ENCODE measurements around the gene STPG2. TPM values are rescaled to one million over a fixed set of nuclear protein-coding genes. Genes with fewer than 3 reads are reported as not detected.

The STPG2 gene
- total and polyA plus RNA-seq, 10 of the 15 experiments (the other 5 are each of a cell fraction or from before 2014, with no cell fraction given) = 0.13 to 0.24 TPM; not detected in 8

- H3K4me1 ChIP-seq (ENCODE audit: control insufficient read depth, insufficient read depth, low read length) = no peaks in the 10 kb centered on the region
- no peaks in the 10 kb centered on the region for H3K9me3 ChIP-seq (replicated peaks; ENCODE audit: control insufficient read depth, insufficient read depth, low read length)
- H3K36me3 ChIP-seq (ENCODE audit: control insufficient read depth in 2 of 2, insufficient read depth in 2 of 2, low read length in 1 of 2) = no peaks in the 10 kb centered on the region
- no peaks in the 10 kb centered on the region for H3K27me3 ChIP-seq (replicated peaks in 1 of 2; ENCODE audit: control insufficient read depth in 2 of 2, insufficient read depth in 2 of 2, low read length in 1 of 2)
- CTCF ChIA-PET = no interaction called here
- H3K9ac ChIP-seq (ENCODE audit: control insufficient read depth, insufficient read depth, low read length) = no peak overlapping the region
- POLR2A ChIA-PET = no interaction called here
- RAD21 ChIA-PET (ENCODE audit: unreplicated experiment) = no interaction called here
- BruUV-seq (replicated peaks) = no TSS peak
- SMC1A ChIA-PET (ENCODE audit: uncharacterized antibody, unreplicated experiment) = no interaction called here
- TF ChIP-seq ZBTB4 (CRISPR knock-in tag; IDR thresholded peaks at IDR 0.05) (no peak), NR2C2 (IDR thresholded peaks at IDR 0.05; ENCODE audit: borderline replicate concordance, control insufficient read depth, insufficient read length, low read depth) (no peak), MXI1 (IDR thresholded peaks at IDR 0.05; ENCODE audit: low read depth, low read length) (no peak), SREBF2 (IDR thresholded peaks at IDR 0.05; ENCODE audit: low read length) (no peak), TCF3 (IDR thresholded peaks at IDR 0.05; ENCODE audit: borderline replicate concordance, insufficient read depth, low read depth, low read length) (no peak), CHD4 (IDR thresholded peaks at IDR 0.05) (no peak), NFXL1 (IDR thresholded peaks at IDR 0.05; ENCODE audit: borderline replicate concordance) (no peak), KLF5 (IDR thresholded peaks at IDR 0.05; ENCODE audit: partially characterized antibody) (no peak), ZNF687 (IDR thresholded peaks at IDR 0.05) (no peak), FOXK2 (IDR thresholded peaks at IDR 0.05) (no peak), TBL1XR1 (IDR thresholded peaks at IDR 0.05; ENCODE audit: low read depth, low read length) (no peak), TARDBP (IDR thresholded peaks at IDR 0.05; ENCODE audit: borderline replicate concordance) (no peak)
- TF ChIP-seq, protein P1, sequence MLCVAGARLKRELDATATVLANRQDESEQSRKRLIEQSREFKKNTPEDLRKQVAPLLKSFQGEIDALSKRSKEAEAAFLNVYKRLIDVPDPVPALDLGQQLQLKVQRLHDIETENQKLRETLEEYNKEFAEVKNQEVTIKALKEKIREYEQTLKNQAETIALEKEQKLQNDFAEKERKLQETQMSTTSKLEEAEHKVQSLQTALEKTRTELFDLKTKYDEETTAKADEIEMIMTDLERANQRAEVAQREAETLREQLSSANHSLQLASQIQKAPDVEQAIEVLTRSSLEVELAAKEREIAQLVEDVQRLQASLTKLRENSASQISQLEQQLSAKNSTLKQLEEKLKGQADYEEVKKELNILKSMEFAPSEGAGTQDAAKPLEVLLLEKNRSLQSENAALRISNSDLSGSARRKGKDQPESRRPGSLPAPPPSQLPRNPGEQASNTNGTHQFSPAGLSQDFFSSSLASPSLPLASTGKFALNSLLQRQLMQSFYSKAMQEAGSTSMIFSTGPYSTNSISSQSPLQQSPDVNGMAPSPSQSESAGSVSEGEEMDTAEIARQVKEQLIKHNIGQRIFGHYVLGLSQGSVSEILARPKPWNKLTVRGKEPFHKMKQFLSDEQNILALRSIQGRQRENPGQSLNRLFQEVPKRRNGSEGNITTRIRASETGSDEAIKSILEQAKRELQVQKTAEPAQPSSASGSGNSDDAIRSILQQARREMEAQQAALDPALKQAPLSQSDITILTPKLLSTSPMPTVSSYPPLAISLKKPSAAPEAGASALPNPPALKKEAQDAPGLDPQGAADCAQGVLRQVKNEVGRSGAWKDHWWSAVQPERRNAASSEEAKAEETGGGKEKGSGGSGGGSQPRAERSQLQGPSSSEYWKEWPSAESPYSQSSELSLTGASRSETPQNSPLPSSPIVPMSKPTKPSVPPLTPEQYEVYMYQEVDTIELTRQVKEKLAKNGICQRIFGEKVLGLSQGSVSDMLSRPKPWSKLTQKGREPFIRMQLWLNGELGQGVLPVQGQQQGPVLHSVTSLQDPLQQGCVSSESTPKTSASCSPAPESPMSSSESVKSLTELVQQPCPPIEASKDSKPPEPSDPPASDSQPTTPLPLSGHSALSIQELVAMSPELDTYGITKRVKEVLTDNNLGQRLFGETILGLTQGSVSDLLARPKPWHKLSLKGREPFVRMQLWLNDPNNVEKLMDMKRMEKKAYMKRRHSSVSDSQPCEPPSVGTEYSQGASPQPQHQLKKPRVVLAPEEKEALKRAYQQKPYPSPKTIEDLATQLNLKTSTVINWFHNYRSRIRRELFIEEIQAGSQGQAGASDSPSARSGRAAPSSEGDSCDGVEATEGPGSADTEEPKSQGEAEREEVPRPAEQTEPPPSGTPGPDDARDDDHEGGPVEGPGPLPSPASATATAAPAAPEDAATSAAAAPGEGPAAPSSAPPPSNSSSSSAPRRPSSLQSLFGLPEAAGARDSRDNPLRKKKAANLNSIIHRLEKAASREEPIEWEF (IDR thresholded peaks at IDR 0.05; ENCODE audit: insufficient replicate concordance, low read depth, low read length) = no peak
- H3K4me2 ChIP-seq (ENCODE audit: control insufficient read depth, insufficient read depth) = no peak overlapping the region
- H4K20me1 ChIP-seq (ENCODE audit: control insufficient read depth, insufficient read depth) = no peaks in the 10 kb centered on the region
- FAIRE-seq = no peak
- H3K27ac ChIP-seq (ENCODE audit: control insufficient read depth, insufficient read depth) = no peak overlapping the region
- no peak for DNase-seq (ENCODE audit: low read depth, low spot score)
- no peak for ATAC-seq
- no peak overlapping the region for H2AFZ ChIP-seq (ENCODE audit: control insufficient read depth, low read depth, low read length)
- in situ Hi-C loops (cut with MboI) = no loop called here
- intact Hi-C loops (cut with micrococcal nuclease; ENCODE audit: unreplicated experiment) = no loop called here
- no peak overlapping the region for H3K4me3 ChIP-seq
- H3K79me2 ChIP-seq (ENCODE audit: control insufficient read depth, insufficient read depth, low read length) = no peaks in the 10 kb centered on the region
Observed at GRCh38 chr4:97836662-97837061, 306.6 kb downstream of the STPG2 start.
